Measurements from ENCODE around the gene CHMP6. TPM values are rescaled to one million over a fixed set of nuclear protein-coding genes. Genes with fewer than 3 reads are reported as not detected.

The CHMP6 gene
- total RNA-seq, 3 donors from 2014 or later: 18.6 to 30.2 (median 27.7) TPM

DNA sequence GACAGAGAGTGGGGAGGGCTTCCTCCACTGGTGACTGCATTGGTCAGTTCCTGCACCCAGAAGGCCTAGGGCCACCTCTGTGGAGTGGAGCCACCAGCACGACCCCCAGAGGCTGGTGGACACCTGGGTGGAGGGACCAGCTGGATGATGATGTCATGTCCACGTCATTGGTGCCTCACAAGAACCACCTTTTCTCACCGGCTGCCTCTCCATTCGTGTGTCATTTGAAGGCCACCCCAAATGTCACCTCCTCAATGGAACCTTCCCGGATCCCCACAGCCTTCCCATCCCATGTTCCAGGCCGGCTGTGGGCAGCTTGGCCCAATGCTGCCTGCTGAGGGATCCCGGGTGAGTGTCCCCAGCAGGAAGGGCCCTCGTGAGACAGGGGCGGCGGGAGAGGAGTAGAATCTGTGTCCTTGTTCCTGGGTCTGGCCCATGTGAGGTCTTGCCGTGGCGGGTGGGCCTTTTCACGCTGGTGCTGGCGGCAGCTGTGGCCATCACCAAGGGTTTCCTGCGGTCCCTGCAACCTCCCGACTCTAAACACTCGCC is 9.1 kb upstream of the CHMP6 start:
- H3K4me1 ChIP-seq: no peaks in the 10 kb centered on the region
- no peaks in the 10 kb centered on the region for H3K36me3 ChIP-seq
- H3K27me3 ChIP-seq: peaks cover 8 to 14% of the 10 kb centered on the region in 2 donors
- intact Hi-C loops (cut with DNase I; ENCODE audit: low total_unique reads): loop anchor here (10.0 kb wide), 1 partner anchor 558 kb away; no protein-coding TSS in a partner anchor
- no peak overlapping the region for H3K4me3 ChIP-seq
- no peak overlapping the region for H3K27ac ChIP-seq
- H3K9me3 ChIP-seq: no peaks in the 10 kb centered on the region
- DNase-seq (ENCODE audit: low spot score in 2 of 2): no peak
- TF ChIP-seq, protein P1, sequence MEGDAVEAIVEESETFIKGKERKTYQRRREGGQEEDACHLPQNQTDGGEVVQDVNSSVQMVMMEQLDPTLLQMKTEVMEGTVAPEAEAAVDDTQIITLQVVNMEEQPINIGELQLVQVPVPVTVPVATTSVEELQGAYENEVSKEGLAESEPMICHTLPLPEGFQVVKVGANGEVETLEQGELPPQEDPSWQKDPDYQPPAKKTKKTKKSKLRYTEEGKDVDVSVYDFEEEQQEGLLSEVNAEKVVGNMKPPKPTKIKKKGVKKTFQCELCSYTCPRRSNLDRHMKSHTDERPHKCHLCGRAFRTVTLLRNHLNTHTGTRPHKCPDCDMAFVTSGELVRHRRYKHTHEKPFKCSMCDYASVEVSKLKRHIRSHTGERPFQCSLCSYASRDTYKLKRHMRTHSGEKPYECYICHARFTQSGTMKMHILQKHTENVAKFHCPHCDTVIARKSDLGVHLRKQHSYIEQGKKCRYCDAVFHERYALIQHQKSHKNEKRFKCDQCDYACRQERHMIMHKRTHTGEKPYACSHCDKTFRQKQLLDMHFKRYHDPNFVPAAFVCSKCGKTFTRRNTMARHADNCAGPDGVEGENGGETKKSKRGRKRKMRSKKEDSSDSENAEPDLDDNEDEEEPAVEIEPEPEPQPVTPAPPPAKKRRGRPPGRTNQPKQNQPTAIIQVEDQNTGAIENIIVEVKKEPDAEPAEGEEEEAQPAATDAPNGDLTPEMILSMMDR (IDR thresholded peaks at IDR 0.05): no peak
- TF ChIP-seq POLR2A (IDR thresholded peaks at IDR 0.05) (no peak), POLR2AphosphoS5 (IDR thresholded peaks at IDR 0.05) (no peak)

DNA sequence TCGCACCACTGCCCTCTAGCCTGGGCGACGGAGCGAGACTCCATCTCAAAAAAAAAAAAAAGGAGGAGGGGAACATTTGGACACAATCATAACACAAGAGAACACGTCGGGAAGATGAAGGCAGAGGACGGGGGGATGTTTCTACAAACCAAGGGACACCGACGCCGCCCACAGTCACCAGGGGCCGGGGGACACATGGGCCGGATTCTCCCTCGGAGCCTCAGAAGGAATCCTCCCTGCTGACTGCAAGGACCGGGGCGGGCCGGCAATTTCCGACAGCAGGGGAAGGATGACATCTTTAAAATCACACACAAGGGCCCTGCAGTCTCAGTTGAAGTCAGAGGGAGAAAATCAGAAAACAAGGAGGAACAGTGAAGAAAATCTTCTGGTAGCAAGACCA is 8.1 kb upstream of the CHMP6 start:
- Histone ChIP-seq H3K27ac (no peak overlapping the region), H3K4me1 (no peaks in the 10 kb centered on the region), H3K36me3 (no peaks in the 10 kb centered on the region), H3K4me3 (no peak overlapping the region), H3K9me3 (no peaks in the 10 kb centered on the region), H3K27me3 (peaks cover 8 to 14% of the 10 kb centered on the region in 2 donors)
- no peak for DNase-seq (ENCODE audit: low spot score in 2 of 2)
- intact Hi-C loops (cut with DNase I; ENCODE audit: low total_unique reads): loop anchor here (10.0 kb wide), 1 partner anchor 559 kb away; no protein-coding TSS in a partner anchor
- no peak for TF ChIP-seq POLR2AphosphoS5 (IDR thresholded peaks at IDR 0.05)
- TF ChIP-seq, protein P1 (IDR thresholded peaks at IDR 0.05): no peak
- no peak for TF ChIP-seq POLR2A (IDR thresholded peaks at IDR 0.05)

- Histone ChIP-seq H3K4me1 (peaks cover 0 to 6% of the 10 kb centered on the region in 2 donors), H3K9me3 (no peaks in the 10 kb centered on the region), H3K27ac (no peak overlapping the region), H3K27me3 (peaks cover 5 to 10% of the 10 kb centered on the region in 2 donors), H3K4me3 (no peak overlapping the region), H3K36me3 (no peaks in the 10 kb centered on the region)
- intact Hi-C loops (cut with DNase I; ENCODE audit: low total_unique reads): loop anchor here (10.0 kb wide), 1 partner anchor 560 kb away; no protein-coding TSS in a partner anchor
- DNase-seq (ENCODE audit: low spot score in 2 of 2): no peak
- TF ChIP-seq POLR2AphosphoS5 (IDR thresholded peaks at IDR 0.05) (no peak), POLR2A (IDR thresholded peaks at IDR 0.05) (no peak)
- TF ChIP-seq, protein P1 (IDR thresholded peaks at IDR 0.05): no peak
These were observed 6.9 kb upstream of the CHMP6 start for GRCh38 chr17:80984749-80985148.

GRCh38 chr17:80986046-80986445 is 5.6 kb upstream of the CHMP6 start:
- DNase-seq (ENCODE audit: low spot score in 2 of 2): no peak
- no peaks in the 10 kb centered on the region for H3K36me3 ChIP-seq
- H3K27ac ChIP-seq: no peak overlapping the region
- no peak overlapping the region for H3K4me3 ChIP-seq
- intact Hi-C loops (cut with DNase I; ENCODE audit: low total_unique reads): loop anchor here (10.0 kb wide), 1 partner anchor 561 kb away; no protein-coding TSS in a partner anchor
- H3K27me3 ChIP-seq: peaks cover 2% of the 10 kb centered on the region in 2 donors
- TF ChIP-seq POLR2A (IDR thresholded peaks at IDR 0.05) (no peak), POLR2AphosphoS5 (IDR thresholded peaks at IDR 0.05) (no peak)
- TF ChIP-seq, protein P1 (IDR thresholded peaks at IDR 0.05): no peak
- peaks cover 0 to 6% of the 10 kb centered on the region in 2 donors for H3K4me1 ChIP-seq
- no peaks in the 10 kb centered on the region for H3K9me3 ChIP-seq

GRCh38 chr17:80986816-80987475 is 4.7 kb upstream of the CHMP6 start:
- intact Hi-C loops (cut with DNase I; ENCODE audit: low total_unique reads): loop anchor here (10.0 kb wide), 1 partner anchor 562 kb away; no protein-coding TSS in a partner anchor

More at GRCh38 chr17:80986816-80987475, 4.7 kb upstream of the CHMP6 start:
- Histone ChIP-seq H3K27ac (no peak overlapping the region), H3K4me3 (no peak overlapping the region), H3K36me3 (no peaks in the 10 kb centered on the region), H3K9me3 (no peaks in the 10 kb centered on the region), H3K4me1 (peaks cover 0 to 6% of the 10 kb centered on the region in 2 donors), H3K27me3 (no peaks in the 10 kb centered on the region)
- TF ChIP-seq, protein P1 (IDR thresholded peaks at IDR 0.05): no peak
- TF ChIP-seq POLR2AphosphoS5 (IDR thresholded peaks at IDR 0.05) (no peak), POLR2A (IDR thresholded peaks at IDR 0.05) (no peak)
- DNase-seq (ENCODE audit: low spot score in 2 of 2): no peak

Data from breast epithelium (tissue), 4 donors.